Natural killer cell treated with Interleukin-12 subunit alpha and Interleukin-12 subunit beta and Interleukin-15 and Interleukin-18, amount 100 ng/mL, for 72 hours (primary cell): ENCODE measurements around the gene PTDSS2. TPM values are rescaled to one million over a fixed set of nuclear protein-coding genes. Genes with fewer than 3 reads are reported as not detected.

Experiments used
- ATAC-seq, 2 donors: fragments of 150-1000 bp; cut with Tn5 transposase in 1 of 2; sonication (Bioruptor Pico), chemical (Tn5 transposase) in 1 of 2; 2 replicates each; pipeline ENCODE4 v1.10.0; 2021
- DNase-seq: peaks from one replicate; pipeline ENCODE4 v3.0.0; 2022; ENCODE audit warnings: low spot score
- H3K27ac Mint-ChIP-seq, 2 donors: 1 replicate in 1 of 2; 2 replicates in 1 of 2; pipeline ENCODE4 v1.8.0; 2022; ENCODE audit warnings: mixed read lengths in 2 of 2, mild to moderate bottlenecking in 1 of 2, moderate library complexity in 1 of 2
- H3K27me3 Mint-ChIP-seq, 2 donors: 1 replicate in 1 of 2; 2 replicates in 1 of 2; pipeline ENCODE4 v1.8.0; 2022; ENCODE audit warnings: mixed read lengths in 2 of 2
- H3K36me3 Mint-ChIP-seq: one replicate; pipeline ENCODE4 v1.8.0; 2022; ENCODE audit warnings: mixed read lengths
- H3K4me1 Mint-ChIP-seq, 2 donors: 1 replicate in 1 of 2; 2 replicates in 1 of 2; pipeline ENCODE4 v1.8.0; 2022; ENCODE audit warnings: low read depth in 2 of 2, mixed read lengths in 2 of 2, mild to moderate bottlenecking in 1 of 2
- H3K4me3 Mint-ChIP-seq: one replicate; pipeline ENCODE4 v1.8.0; 2022; ENCODE audit warnings: mixed read lengths
- H3K9me3 Mint-ChIP-seq: 2 replicates; pipeline ENCODE4 v1.8.0; 2022; ENCODE audit warnings: mixed read lengths
- total RNA-seq, 2 donors: library from RNA; stranded (reverse); gene quantifications; one replicate each; pipeline ENCODE4 v1.2.3, GENCODE V29; 2022

The PTDSS2 gene
- total RNA-seq, 2 donors from 2014 or later: 20.6 to 56.9 TPM

- Mint-ChIP-seq H3K9me3 (no peaks in the 10 kb centered on the region), H3K4me3 (peak within 1 kb of the TSS; percentile 91), H3K27ac (peak within 1 kb of the TSS; percentile 75 to 81), H3K27me3 (no peaks in the 10 kb centered on the region), H3K4me1 (peaks cover 5 to 10% of the 10 kb centered on the region in 2 donors), H3K36me3 (no peaks in the 10 kb centered on the region)
- DNase-seq: peak; percentile 90
- peak; percentile 60 to 69 for ATAC-seq
These were observed 87.0 kb downstream of the PTDSS2 start, which contains the start of gene LRRC56 for GRCh38 chr11:536841-537621. LRRC56 (plus strand) TSS chr11:537527; CDS start chr11:540685, 3,158 bp downstream.

- ATAC-seq (no peak), DNase-seq (no peak)
- Mint-ChIP-seq H3K4me1 (peaks cover 5 to 10% of the 10 kb centered on the region in 2 donors), H3K27me3 (no peaks in the 10 kb centered on the region), H3K27ac (peak overlapping the region in 1 of 2 donors; percentile 33), H3K36me3 (no peaks in the 10 kb centered on the region), H3K4me3 (peak overlapping the region; percentile 55), H3K9me3 (no peaks in the 10 kb centered on the region)
These were observed 87.7 kb downstream of the PTDSS2 start for GRCh38 chr11:537622-538430.

GRCh38 chr11:538431-539051, 88.5 kb downstream of the PTDSS2 start:
- H3K36me3 Mint-ChIP-seq: no peaks in the 10 kb centered on the region
- DNase-seq (no peak), ATAC-seq (no peak)
- H3K27ac Mint-ChIP-seq: no peak overlapping the region
- H3K9me3 Mint-ChIP-seq: no peaks in the 10 kb centered on the region
- H3K4me1 Mint-ChIP-seq: peaks cover 5 to 10% of the 10 kb centered on the region in 2 donors
- no peaks in the 10 kb centered on the region for H3K27me3 Mint-ChIP-seq
- no peak overlapping the region for H3K4me3 Mint-ChIP-seq

DNA sequence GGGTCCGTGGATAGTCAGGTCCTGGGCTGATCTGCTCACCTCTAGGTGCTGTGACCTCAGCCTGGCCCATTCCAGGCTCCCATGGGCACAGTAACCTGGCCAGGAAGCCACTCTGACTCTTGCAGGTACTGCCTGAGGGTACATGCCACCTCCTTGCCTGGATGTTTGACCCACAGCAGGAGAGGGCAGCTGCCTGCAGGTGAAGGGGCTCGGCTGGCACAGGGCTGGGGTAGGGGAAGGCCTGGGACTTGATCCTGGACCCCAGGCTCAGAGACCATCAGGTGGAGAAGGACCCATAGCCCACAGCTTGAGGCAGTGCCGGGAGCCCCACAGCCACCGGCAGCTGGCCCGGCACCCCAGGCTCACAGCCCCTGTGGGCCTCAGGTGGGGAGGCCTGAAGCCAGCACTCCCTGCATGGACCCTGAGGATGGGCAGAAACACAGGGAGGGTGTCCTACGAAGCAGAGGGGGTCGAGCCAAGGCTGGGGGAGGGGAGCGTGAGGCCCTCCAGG, 89.9 kb downstream of the PTDSS2 start:
- DNase-seq (no peak), ATAC-seq (no peak)
- no peak overlapping the region for H3K4me3 Mint-ChIP-seq
- H3K9me3 Mint-ChIP-seq: no peaks in the 10 kb centered on the region
- no peak overlapping the region for H3K27ac Mint-ChIP-seq
- H3K27me3 Mint-ChIP-seq: no peaks in the 10 kb centered on the region
- H3K4me1 Mint-ChIP-seq: peaks cover 5 to 10% of the 10 kb centered on the region in 2 donors
- no peaks in the 10 kb centered on the region for H3K36me3 Mint-ChIP-seq

Other genes starting within 250 kb of the PTDSS2 start
- gene BET1L, start 242.9 kb upstream of the PTDSS2 start, total RNA-seq: 10 to 100 TPM; 43.6 to 51.4 TPM
- gene RIC8A, start 242.6 kb upstream of the PTDSS2 start, total RNA-seq: 100 to 1,000 TPM; 130 to 148 TPM
- gene SIRT3, start 213.9 kb upstream of the PTDSS2 start, total RNA-seq: 10 to 100 TPM; 13.7 to 16.3 TPM
- gene PSMD13, start 213.3 kb upstream of the PTDSS2 start, total RNA-seq: 100 to 1,000 TPM; 204 to 263 TPM
- gene NLRP6, start 171.9 kb upstream of the PTDSS2 start, total RNA-seq: 1 to 10 TPM in 1 of 2 donors, under 1 TPM in 1; 0.26 to 1.2 TPM
- 10 to 100 TPM; 17.0 to 24.9 TPM for gene PGGHG, start 161.2 kb upstream of the PTDSS2 start, total RNA-seq
- gene IFITM5, start 150.8 kb upstream of the PTDSS2 start, total RNA-seq: not detected
- 100 to 1,000 TPM in 1 of 2 donors, 10 to 100 TPM in 1; 87.9 to 171 TPM for gene IFITM2, start 142.5 kb upstream of the PTDSS2 start, total RNA-seq
- 10 to 100 TPM; 58.1 to 71.0 TPM for gene IFITM1, start 136.2 kb upstream of the PTDSS2 start, total RNA-seq
- gene IFITM3, start 129.4 kb upstream of the PTDSS2 start, total RNA-seq: 10 to 100 TPM; 28.2 to 29.8 TPM
- under 1 TPM in 1 of 2 donors, not detected in 1; 0.50 TPM for gene B4GALNT4, start 80.8 kb upstream of the PTDSS2 start, total RNA-seq
- not detected for gene PKP3, start 56.1 kb upstream of the PTDSS2 start, total RNA-seq
- 10 to 100 TPM; 39.0 to 44.9 TPM for gene SIGIRR, start 35.3 kb upstream of the PTDSS2 start, total RNA-seq
- gene ANO9, start 8.3 kb upstream of the PTDSS2 start, total RNA-seq: 1 to 10 TPM; 2.4 to 6.7 TPM
- gene RNH1, start 57.0 kb downstream of the PTDSS2 start, total RNA-seq: 100 to 1,000 TPM in 1 of 2 donors, 10 to 100 TPM in 1; 89.2 to 113 TPM
- 10 to 100 TPM; 33.6 to 83.5 TPM for gene HRAS, start 85.3 kb downstream of the PTDSS2 start, total RNA-seq
- 1 to 10 TPM in 1 of 2 donors, under 1 TPM in 1; 0.98 to 1.8 TPM for gene LRRC56, start 87.2 kb downstream of the PTDSS2 start, total RNA-seq
- gene LMNTD2, start 110.5 kb downstream of the PTDSS2 start, total RNA-seq: 1 to 10 TPM; 1.1 to 2.1 TPM
- 10 to 100 TPM; 13.3 to 22.9 TPM for gene RASSF7, start 110.7 kb downstream of the PTDSS2 start, total RNA-seq
- 10 to 100 TPM; 49.2 to 85.7 TPM for gene PHRF1, start 126.2 kb downstream of the PTDSS2 start, total RNA-seq
- gene IRF7, start 165.7 kb downstream of the PTDSS2 start, total RNA-seq: 10 to 100 TPM; 33.7 to 34.9 TPM
- gene CDHR5, start 174.7 kb downstream of the PTDSS2 start, total RNA-seq: not detected
- gene SCT, start 176.9 kb downstream of the PTDSS2 start, total RNA-seq: not detected
- 1 to 10 TPM in 1 of 2 donors, under 1 TPM in 1; 0.48 to 1.3 TPM for gene DRD4, start 187.0 kb downstream of the PTDSS2 start, total RNA-seq
- 10 to 100 TPM; 23.2 to 83.6 TPM for gene DEAF1, start 244.9 kb downstream of the PTDSS2 start, total RNA-seq
- gene TMEM80, start 245.5 kb downstream of the PTDSS2 start, total RNA-seq: 10 to 100 TPM; 15.3 to 20.3 TPM